ENCODE data around the gene NANOS1. TPM values are rescaled to one million over a fixed set of nuclear protein-coding genes. Genes with fewer than 3 reads are reported as not detected.

The NANOS1 gene, protein sequence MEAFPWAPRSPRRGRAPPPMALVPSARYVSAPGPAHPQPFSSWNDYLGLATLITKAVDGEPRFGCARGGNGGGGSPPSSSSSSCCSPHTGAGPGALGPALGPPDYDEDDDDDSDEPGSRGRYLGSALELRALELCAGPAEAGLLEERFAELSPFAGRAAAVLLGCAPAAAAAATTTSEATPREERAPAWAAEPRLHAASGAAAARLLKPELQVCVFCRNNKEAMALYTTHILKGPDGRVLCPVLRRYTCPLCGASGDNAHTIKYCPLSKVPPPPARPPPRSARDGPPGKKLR
- total RNA-seq: 0.27 TPM
- polyA plus RNA-seq: not detected

DNA sequence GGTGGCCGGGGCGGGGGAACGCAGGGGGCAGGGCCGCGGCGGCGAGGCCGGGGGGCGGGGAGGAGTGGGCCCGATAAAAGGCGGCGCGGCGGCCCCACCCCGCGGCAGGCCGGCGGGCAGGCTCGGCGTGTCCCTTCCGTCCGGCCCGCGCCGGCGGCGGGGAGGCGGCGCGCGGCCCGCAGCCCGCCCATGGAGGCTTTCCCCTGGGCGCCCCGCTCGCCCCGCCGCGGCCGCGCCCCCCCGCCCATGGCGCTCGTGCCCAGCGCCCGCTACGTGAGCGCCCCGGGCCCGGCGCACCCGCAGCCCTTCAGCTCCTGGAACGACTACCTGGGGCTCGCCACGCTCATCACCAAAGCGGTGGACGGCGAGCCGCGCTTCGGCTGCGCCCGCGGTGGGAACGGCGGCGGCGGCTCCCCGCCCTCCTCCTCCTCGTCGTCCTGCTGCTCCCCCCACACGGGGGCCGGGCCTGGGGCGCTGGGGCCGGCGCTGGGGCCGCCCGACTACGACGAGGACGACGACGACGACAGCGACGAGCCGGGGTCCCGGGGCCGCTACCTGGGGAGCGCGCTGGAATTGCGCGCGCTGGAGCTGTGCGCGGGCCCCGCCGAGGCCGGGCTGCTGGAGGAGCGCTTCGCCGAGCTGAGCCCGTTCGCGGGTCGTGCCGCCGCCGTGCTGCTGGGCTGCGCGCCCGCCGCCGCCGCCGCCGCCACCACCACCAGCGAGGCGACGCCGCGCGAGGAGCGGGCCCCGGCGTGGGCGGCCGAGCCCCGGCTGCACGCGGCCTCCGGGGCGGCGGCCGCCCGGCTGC is at the start of gene NANOS1:
TSS of gene NANOS1 (plus strand) at position 102 of the 808 bp plus-strand sequence. CDS start at position 190, 88 bp downstream.
- Mint-ChIP-seq H3K27ac (no peak within 1 kb of the TSS), H3K27me3 (peaks cover 25% of the 10 kb centered on the region), H3K4me3 (peak within 1 kb of the TSS; percentile 80 to 86 (median 81)), H3K4me1 (peaks cover 8 to 36% (median 18%) of the 10 kb centered on the region in 4 donors), H3K36me3 (peaks cover 11% of the 10 kb centered on the region), H3K9me3 (no peaks in the 10 kb centered on the region)
- DNase-seq: peak in 2 of 3 donors; percentile 16 to 33
- H3K4me1 ChIP-seq (ENCODE audit: control insufficient read depth, insufficient read depth, low read length, poor library complexity, severe bottlenecking): peaks cover 12% of the 10 kb centered on the region
- ATAC-seq (ENCODE audit: low read depth in 2 of 2): peak; percentile 4 to 9
- no peak within 1 kb of the TSS for H3K27ac ChIP-seq (ENCODE audit: insufficient read depth, low read length, poor library complexity, severe bottlenecking)
- H3K27me3 ChIP-seq (ENCODE audit: control insufficient read depth, insufficient read depth, low read length): no peaks in the 10 kb centered on the region
- H3K9me3 ChIP-seq (ENCODE audit: control insufficient read depth in 2 of 2, low read length in 2 of 2): no peaks in the 10 kb centered on the region
- H3K36me3 ChIP-seq (ENCODE audit: control insufficient read depth, insufficient read depth, low read length): peaks cover 23% of the 10 kb centered on the region
- H3K4me3 ChIP-seq (ENCODE audit: low read depth, low read length): no peak within 1 kb of the TSS

DNA sequence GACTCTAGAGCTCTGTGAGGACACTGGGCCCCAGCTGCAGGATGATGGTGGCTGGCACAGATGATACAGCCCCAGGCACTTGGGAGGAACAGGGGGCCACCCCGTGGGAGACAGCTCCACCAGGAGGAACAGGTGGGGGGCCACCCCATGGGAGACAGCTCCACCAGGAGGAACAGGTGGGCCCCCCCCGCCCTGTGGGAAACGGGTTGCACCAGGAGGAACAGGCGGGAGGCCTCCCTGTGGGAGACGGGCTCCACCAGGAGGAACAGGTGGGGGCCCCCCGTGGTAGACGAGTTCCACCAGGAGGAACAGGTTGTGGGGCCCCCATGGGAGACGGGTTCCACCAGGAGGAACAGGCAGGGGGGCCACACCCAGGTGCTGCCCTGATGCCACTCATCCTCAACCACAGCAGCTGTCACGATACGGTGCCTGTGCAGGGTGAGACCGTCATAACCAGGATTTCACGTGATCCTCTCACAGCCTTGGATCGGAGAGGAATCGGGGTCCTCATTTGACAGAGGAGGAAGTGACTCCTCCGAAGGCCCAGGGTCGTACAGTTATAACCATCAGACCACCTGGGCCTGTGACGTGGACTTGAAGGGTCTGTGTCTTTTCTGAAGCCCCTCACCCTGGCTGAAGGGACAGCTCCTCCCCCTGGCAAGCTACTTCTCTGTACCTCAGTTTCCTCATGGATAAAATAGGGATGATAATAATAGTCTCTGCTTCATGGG is 49.2 kb upstream of the NANOS1 start:
- no peaks in the 10 kb centered on the region for H3K4me1 Mint-ChIP-seq
- H3K27me3 Mint-ChIP-seq: peaks cover 4% of the 10 kb centered on the region
- H3K36me3 Mint-ChIP-seq: peaks cover 4% of the 10 kb centered on the region
- H3K9me3 ChIP-seq (ENCODE audit: control insufficient read depth in 2 of 2, low read length in 2 of 2): peaks cover 6 to 9% of the 10 kb centered on the region in 2 experiments
- no peak for ATAC-seq (ENCODE audit: low read depth in 2 of 2)
- no peak for DNase-seq
- peaks cover 0 to 16% (median 6%) of the 10 kb centered on the region in 7 donors for H3K9me3 Mint-ChIP-seq
- no peak overlapping the region for H3K4me3 ChIP-seq (ENCODE audit: low read depth, low read length)
- H3K27ac ChIP-seq (ENCODE audit: insufficient read depth, low read length, poor library complexity, severe bottlenecking): no peak overlapping the region
- no peak overlapping the region for H3K27ac Mint-ChIP-seq
- H3K36me3 ChIP-seq (ENCODE audit: control insufficient read depth, insufficient read depth, low read length): no peaks in the 10 kb centered on the region
- H3K4me3 Mint-ChIP-seq: no peak overlapping the region
- no peaks in the 10 kb centered on the region for H3K4me1 ChIP-seq (ENCODE audit: control insufficient read depth, insufficient read depth, low read length, poor library complexity, severe bottlenecking)
- H3K27me3 ChIP-seq (ENCODE audit: control insufficient read depth, insufficient read depth, low read length): no peaks in the 10 kb centered on the region

DNA sequence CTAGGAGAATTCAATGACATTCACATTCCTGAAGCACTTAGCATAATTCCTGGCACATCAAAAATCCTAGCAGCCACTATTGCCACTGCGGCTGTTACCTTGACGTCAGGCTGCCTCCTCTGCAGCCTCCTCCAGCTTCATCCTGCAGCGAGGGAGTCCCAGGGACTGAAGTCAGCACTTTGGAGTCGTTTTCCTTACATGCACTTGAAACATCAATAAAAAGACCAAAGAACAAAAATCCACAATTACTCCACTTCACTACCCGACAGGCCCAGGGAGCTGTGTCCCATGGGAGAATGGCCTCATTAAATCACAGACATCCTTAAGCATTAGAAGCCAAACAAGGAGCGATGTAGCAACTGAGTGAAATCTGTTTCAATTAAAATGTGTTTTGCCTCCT is 48.6 kb upstream of the NANOS1 start:
- Mint-ChIP-seq H3K36me3 (peaks cover 8% of the 10 kb centered on the region), H3K4me3 (no peak overlapping the region), H3K27ac (no peak overlapping the region), H3K4me1 (no peaks in the 10 kb centered on the region), H3K9me3 (peaks cover 0 to 21% (median 8%) of the 10 kb centered on the region in 7 donors), H3K27me3 (peaks cover 8% of the 10 kb centered on the region)
- Histone ChIP-seq H3K4me1 (ENCODE audit: control insufficient read depth, insufficient read depth, low read length, poor library complexity, severe bottlenecking) (no peaks in the 10 kb centered on the region), H3K36me3 (ENCODE audit: control insufficient read depth, insufficient read depth, low read length) (no peaks in the 10 kb centered on the region), H3K27me3 (ENCODE audit: control insufficient read depth, insufficient read depth, low read length) (no peaks in the 10 kb centered on the region), H3K9me3 (ENCODE audit: control insufficient read depth in 2 of 2, low read length in 2 of 2) (peaks cover 10 to 14% of the 10 kb centered on the region in 2 experiments), H3K4me3 (ENCODE audit: low read depth, low read length) (no peak overlapping the region), H3K27ac (ENCODE audit: insufficient read depth, low read length, poor library complexity, severe bottlenecking) (no peak overlapping the region)
- DNase-seq (no peak), ATAC-seq (ENCODE audit: low read depth in 2 of 2) (no peak)

DNA sequence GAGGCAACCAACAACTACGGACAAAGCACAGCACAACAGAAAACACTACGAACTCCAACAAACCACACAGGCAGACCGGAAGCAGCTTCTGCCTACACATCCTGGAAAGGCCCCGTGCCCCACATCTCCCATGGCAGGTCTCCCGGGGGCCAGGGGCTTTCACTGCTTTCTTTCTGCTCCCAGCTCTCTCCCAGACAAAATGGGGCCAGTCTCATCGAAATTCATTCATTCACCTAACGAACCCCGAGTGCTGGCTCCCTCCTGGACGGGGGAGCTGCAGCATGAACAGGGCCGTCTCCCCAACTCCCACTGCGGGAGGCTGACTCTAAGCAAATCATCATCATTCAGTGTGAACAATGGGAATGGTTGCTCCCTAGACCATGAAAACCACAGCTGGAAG is 47.6 kb upstream of the NANOS1 start:
- Histone ChIP-seq H3K4me1 (ENCODE audit: control insufficient read depth, insufficient read depth, low read length, poor library complexity, severe bottlenecking) (no peaks in the 10 kb centered on the region), H3K27me3 (ENCODE audit: control insufficient read depth, insufficient read depth, low read length) (no peaks in the 10 kb centered on the region), H3K27ac (ENCODE audit: insufficient read depth, low read length, poor library complexity, severe bottlenecking) (no peak overlapping the region), H3K9me3 (ENCODE audit: control insufficient read depth in 2 of 2, low read length in 2 of 2) (peaks cover 13 to 16% of the 10 kb centered on the region in 2 experiments), H3K36me3 (ENCODE audit: control insufficient read depth, insufficient read depth, low read length) (no peaks in the 10 kb centered on the region), H3K4me3 (ENCODE audit: low read depth, low read length) (no peak overlapping the region)
- ATAC-seq (ENCODE audit: low read depth in 2 of 2): no peak
- peaks cover 0 to 20% (median 8%) of the 10 kb centered on the region in 7 donors for H3K9me3 Mint-ChIP-seq
- DNase-seq: no peak
- peaks cover 1 to 4% (median 2%) of the 10 kb centered on the region in 4 donors for H3K4me1 Mint-ChIP-seq
- peaks cover 8% of the 10 kb centered on the region for H3K36me3 Mint-ChIP-seq
- no peak overlapping the region for H3K4me3 Mint-ChIP-seq
- no peak overlapping the region for H3K27ac Mint-ChIP-seq
- H3K27me3 Mint-ChIP-seq: peaks cover 9% of the 10 kb centered on the region

DNA sequence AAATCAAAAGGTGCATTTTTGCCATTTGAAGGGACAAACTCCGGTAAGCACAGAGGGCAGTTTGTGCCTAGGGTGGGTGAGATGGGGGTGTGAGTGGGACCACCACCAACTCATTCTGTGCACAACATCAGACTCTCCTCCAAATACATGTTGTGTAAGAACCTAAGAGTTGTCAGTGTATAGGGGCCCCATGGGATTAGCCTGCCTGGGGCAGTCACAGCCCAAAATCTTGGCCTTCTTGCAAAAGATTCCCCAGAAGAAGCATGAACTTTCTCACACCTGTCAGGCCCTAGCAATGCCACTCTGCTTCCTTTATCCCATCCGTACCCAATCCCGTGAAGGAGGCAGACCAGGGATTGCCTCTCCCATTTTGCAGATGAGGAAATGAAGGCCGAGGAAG is 47.1 kb upstream of the NANOS1 start:
- Mint-ChIP-seq H3K9me3 (peaks cover 0 to 20% (median 8%) of the 10 kb centered on the region in 7 donors), H3K27me3 (peaks cover 11% of the 10 kb centered on the region), H3K4me1 (peaks cover 5 to 8% (median 6%) of the 10 kb centered on the region in 4 donors), H3K27ac (no peak overlapping the region), H3K36me3 (peaks cover 8% of the 10 kb centered on the region), H3K4me3 (no peak overlapping the region)
- Histone ChIP-seq H3K4me1 (ENCODE audit: control insufficient read depth, insufficient read depth, low read length, poor library complexity, severe bottlenecking) (no peaks in the 10 kb centered on the region), H3K4me3 (ENCODE audit: low read depth, low read length) (no peak overlapping the region), H3K9me3 (ENCODE audit: control insufficient read depth in 2 of 2, low read length in 2 of 2) (peaks cover 13 to 16% of the 10 kb centered on the region in 2 experiments), H3K27ac (ENCODE audit: insufficient read depth, low read length, poor library complexity, severe bottlenecking) (no peak overlapping the region), H3K27me3 (ENCODE audit: control insufficient read depth, insufficient read depth, low read length) (no peaks in the 10 kb centered on the region), H3K36me3 (ENCODE audit: control insufficient read depth, insufficient read depth, low read length) (no peaks in the 10 kb centered on the region)
- ATAC-seq (ENCODE audit: low read depth in 2 of 2): no peak
- no peak for DNase-seq

DNA sequence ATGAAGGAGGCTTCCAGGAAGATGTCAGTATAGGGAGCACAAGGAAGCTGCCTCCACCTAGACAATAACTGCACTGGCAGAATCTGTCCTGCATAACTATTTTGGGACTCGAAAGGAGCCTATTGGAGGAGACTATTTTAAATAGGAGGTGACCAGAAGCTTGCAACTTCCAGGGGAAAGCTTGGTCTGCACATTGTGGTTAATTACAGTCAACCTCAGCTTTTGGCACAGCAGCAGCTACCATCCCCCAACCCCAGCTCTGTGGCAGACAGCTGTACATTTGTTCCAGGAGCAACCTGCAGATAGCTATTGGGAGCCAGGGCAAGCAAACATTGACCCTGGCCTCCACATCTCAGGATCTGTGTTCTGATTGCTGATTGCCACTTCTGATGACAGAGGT is 46.3 kb upstream of the NANOS1 start:
- H3K36me3 ChIP-seq (ENCODE audit: control insufficient read depth, insufficient read depth, low read length): no peaks in the 10 kb centered on the region
- ATAC-seq (ENCODE audit: low read depth in 2 of 2) (no peak), DNase-seq (no peak)
- no peak overlapping the region for H3K4me3 Mint-ChIP-seq
- no peak overlapping the region for H3K27ac Mint-ChIP-seq
- no peaks in the 10 kb centered on the region for H3K27me3 ChIP-seq (ENCODE audit: control insufficient read depth, insufficient read depth, low read length)
- H3K36me3 Mint-ChIP-seq: peaks cover 8% of the 10 kb centered on the region
- no peak overlapping the region for H3K4me3 ChIP-seq (ENCODE audit: low read depth, low read length)
- peaks cover 0 to 20% (median 8%) of the 10 kb centered on the region in 7 donors for H3K9me3 Mint-ChIP-seq
- H3K27me3 Mint-ChIP-seq: peaks cover 18% of the 10 kb centered on the region
- H3K9me3 ChIP-seq (ENCODE audit: control insufficient read depth in 2 of 2, low read length in 2 of 2): peaks cover 13 to 16% of the 10 kb centered on the region in 2 experiments
- H3K27ac ChIP-seq (ENCODE audit: insufficient read depth, low read length, poor library complexity, severe bottlenecking): no peak overlapping the region
- peaks cover 6 to 15% (median 9%) of the 10 kb centered on the region in 4 donors for H3K4me1 Mint-ChIP-seq
- no peaks in the 10 kb centered on the region for H3K4me1 ChIP-seq (ENCODE audit: control insufficient read depth, insufficient read depth, low read length, poor library complexity, severe bottlenecking)

DNA sequence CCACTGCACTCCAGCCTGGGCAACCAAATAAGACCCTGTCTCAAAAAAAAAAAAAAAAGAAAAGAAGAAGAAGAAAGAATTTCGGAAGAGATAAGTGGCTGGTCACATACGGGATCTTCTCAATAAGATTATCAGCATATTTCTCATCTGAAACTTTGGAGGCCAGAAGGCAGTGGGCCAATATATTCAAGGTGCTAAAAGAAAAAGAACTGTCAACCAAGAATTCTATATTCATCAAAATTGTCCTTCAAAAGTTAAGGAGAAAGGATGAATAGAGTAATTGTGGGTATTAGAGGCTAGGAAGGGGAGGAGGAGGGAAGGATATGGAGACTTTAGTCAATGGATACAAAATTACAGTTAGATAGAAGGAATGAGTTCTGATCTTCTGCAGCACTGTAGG is 43.9 kb upstream of the NANOS1 start:
- H3K9me3 Mint-ChIP-seq: peaks cover 0 to 20% (median 8%) of the 10 kb centered on the region in 7 donors
- H3K4me1 ChIP-seq (ENCODE audit: control insufficient read depth, insufficient read depth, low read length, poor library complexity, severe bottlenecking): no peaks in the 10 kb centered on the region
- H3K27me3 ChIP-seq (ENCODE audit: control insufficient read depth, insufficient read depth, low read length): no peaks in the 10 kb centered on the region
- peaks cover 34% of the 10 kb centered on the region for H3K27me3 Mint-ChIP-seq
- H3K4me3 Mint-ChIP-seq: no peak overlapping the region
- no peak overlapping the region for H3K4me3 ChIP-seq (ENCODE audit: low read depth, low read length)
- H3K4me1 Mint-ChIP-seq: peaks cover 6 to 15% (median 9%) of the 10 kb centered on the region in 4 donors
- H3K36me3 Mint-ChIP-seq: peaks cover 4% of the 10 kb centered on the region
- ATAC-seq (ENCODE audit: low read depth in 2 of 2): no peak
- no peak overlapping the region for H3K27ac Mint-ChIP-seq
- no peak overlapping the region for H3K27ac ChIP-seq (ENCODE audit: insufficient read depth, low read length, poor library complexity, severe bottlenecking)
- H3K36me3 ChIP-seq (ENCODE audit: control insufficient read depth, insufficient read depth, low read length): no peaks in the 10 kb centered on the region
- no peak for DNase-seq
- peaks cover 13 to 16% of the 10 kb centered on the region in 2 experiments for H3K9me3 ChIP-seq (ENCODE audit: control insufficient read depth in 2 of 2, low read length in 2 of 2)
